ENCODE data around the gene MYO9A. TPM values are rescaled to one million over a fixed set of nuclear protein-coding genes. Genes with fewer than 3 reads are reported as not detected.

MYO9A gene
- total RNA-seq, 1 experiment from 2014 or later = 23.0 TPM

DNA sequence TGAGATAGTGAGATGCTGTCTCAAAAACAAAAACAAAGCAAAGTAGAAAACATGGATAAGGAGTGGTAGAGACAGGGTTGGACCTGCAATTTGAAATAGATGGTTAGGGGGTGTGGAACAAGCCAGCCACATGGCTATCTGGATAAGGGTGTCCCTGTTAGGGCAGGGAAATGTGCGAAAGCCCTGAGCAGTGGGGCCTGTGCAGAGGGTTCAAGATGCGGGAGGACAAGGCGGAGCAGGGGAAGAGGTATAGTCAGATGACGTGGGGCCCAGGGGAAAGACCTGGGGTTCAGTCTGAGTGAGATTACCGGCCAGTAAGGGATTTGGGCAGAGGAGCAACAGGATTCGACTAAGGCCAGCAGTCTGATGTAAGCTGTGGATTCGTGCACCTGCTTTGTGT lies 326.0 kb downstream of the MYO9A start:
- intact Hi-C loops (cut with micrococcal nuclease) = no loop called here
- no peaks in the 10 kb centered on the region for H3K9me2 ChIP-seq (ENCODE audit: insufficient read depth)
- no peak overlapping the region for H2AFZ ChIP-seq (ENCODE audit: low read depth, low read length, poor library complexity, severe bottlenecking)
- no peak overlapping the region for H3K4me3 ChIP-seq (replicated peaks in 1 of 2; ENCODE audit: low read depth in 1 of 2, low read length in 2 of 2)
- no peaks in the 10 kb centered on the region for H3K27me3 ChIP-seq (ENCODE audit: insufficient read depth, low read length)
- BruUV-seq (replicated peaks) = no TSS peak
- H3K27ac ChIP-seq (ENCODE audit: low read depth, low read length) = no peak overlapping the region
- H3K36me3 ChIP-seq (ENCODE audit: control insufficient read depth in 1 of 2, insufficient read depth in 2 of 2, low read length in 2 of 2) = no peaks in the 10 kb centered on the region
- peak overlapping the region; percentile 39; the same call in 1 of the 2 replicates for H3K4me2 ChIP-seq (ENCODE audit: low read length)
- H3K9ac ChIP-seq (ENCODE audit: low read length) = no peak overlapping the region
- peaks cover 30 to 33% of the 10 kb centered on the region in 2 experiments for H3K4me1 ChIP-seq (ENCODE audit: control insufficient read depth in 1 of 2, insufficient read depth in 2 of 2, low read length in 2 of 2)
- no peaks in the 10 kb centered on the region for H3K9me3 ChIP-seq (ENCODE audit: control insufficient read depth in 1 of 2, insufficient read depth in 1 of 2, low read depth in 1 of 2, low read length in 2 of 2)
- H3K79me2 ChIP-seq (ENCODE audit: insufficient read depth, low read length) = no peaks in the 10 kb centered on the region
- no peak for DNase-seq (ENCODE audit: low read depth, low spot score)
- ChIA-PET CTCF (interaction anchor here (3.4 to 4.0 kb wide), 2 partner anchors 12 to 39 kb away, joined by 23 to 28 read pairs; no protein-coding TSS in a partner anchor), POLR2A (no interaction called here), RAD21 (ENCODE audit: low non-redundant PET in 1 of 2, low total read pairs in 2 of 2, uncharacterized antibody in 2 of 2, unreplicated experiment in 2 of 2) (no interaction called here)
- H4K20me1 ChIP-seq (ENCODE audit: insufficient read depth) = no peaks in the 10 kb centered on the region
- no peak for ATAC-seq
- TF ChIP-seq, protein P1, sequence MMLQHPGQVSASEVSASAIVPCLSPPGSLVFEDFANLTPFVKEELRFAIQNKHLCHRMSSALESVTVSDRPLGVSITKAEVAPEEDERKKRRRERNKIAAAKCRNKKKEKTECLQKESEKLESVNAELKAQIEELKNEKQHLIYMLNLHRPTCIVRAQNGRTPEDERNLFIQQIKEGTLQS (IDR thresholded peaks at IDR 0.05) = no peak
- TF ChIP-seq SP1 (IDR thresholded peaks at IDR 0.05; ENCODE audit: low read depth) (no peak), POLR2AphosphoS5 (IDR thresholded peaks at IDR 0.05; ENCODE audit: low read depth, low read length) (no peak)

DNA sequence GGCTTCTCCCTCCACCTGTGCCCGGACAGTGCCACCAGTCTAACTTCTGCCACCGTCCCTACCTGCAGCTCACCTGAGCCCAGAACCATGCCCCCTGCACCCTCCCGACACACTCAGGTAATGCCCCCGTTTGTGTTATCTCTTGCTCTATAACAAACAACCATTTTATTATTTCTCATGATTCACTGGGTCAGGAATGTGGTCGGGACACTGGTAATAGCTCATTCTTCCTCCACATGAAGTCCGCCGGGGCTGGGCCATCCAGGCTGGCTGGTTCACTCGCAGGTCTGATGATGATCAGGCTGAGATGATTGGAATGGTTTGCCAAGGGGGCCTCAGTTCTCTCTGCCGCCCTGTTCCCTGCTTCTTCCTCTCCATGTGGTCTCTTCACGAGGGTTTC lies 327.9 kb downstream of the MYO9A start:
- ChIA-PET POLR2A (interaction anchor here (1.1 kb wide), 1 partner anchor 8 kb away, joined by 4 read pairs; no protein-coding TSS in a partner anchor), RAD21 (ENCODE audit: low non-redundant PET in 1 of 2, low total read pairs in 2 of 2, uncharacterized antibody in 2 of 2, unreplicated experiment in 2 of 2) (no interaction called here), CTCF (interaction anchor here (1.6 to 4.0 kb wide), 3 partner anchors 10 to 46 kb away, joined by 5 to 28 read pairs (median 23); no protein-coding TSS in a partner anchor)
- Histone ChIP-seq H3K9me2 (ENCODE audit: insufficient read depth) (no peaks in the 10 kb centered on the region), H3K4me3 (replicated peaks in 1 of 2; ENCODE audit: low read depth in 1 of 2, low read length in 2 of 2) (no peak overlapping the region), H3K79me2 (ENCODE audit: insufficient read depth, low read length) (no peaks in the 10 kb centered on the region), H3K4me2 (ENCODE audit: low read length) (peak overlapping the region; percentile 59), H3K4me1 (ENCODE audit: control insufficient read depth in 1 of 2, insufficient read depth in 2 of 2, low read length in 2 of 2) (peaks cover 30 to 33% of the 10 kb centered on the region in 2 experiments), H3K27me3 (ENCODE audit: insufficient read depth, low read length) (no peaks in the 10 kb centered on the region), H4K20me1 (ENCODE audit: insufficient read depth) (no peaks in the 10 kb centered on the region), H3K9me3 (ENCODE audit: control insufficient read depth in 1 of 2, insufficient read depth in 1 of 2, low read depth in 1 of 2, low read length in 2 of 2) (no peaks in the 10 kb centered on the region), H3K27ac (ENCODE audit: low read depth, low read length) (peak overlapping the region; percentile 35; the same call in 1 of the 2 replicates), H3K36me3 (ENCODE audit: control insufficient read depth in 1 of 2, insufficient read depth in 2 of 2, low read length in 2 of 2) (no peaks in the 10 kb centered on the region), H2AFZ (ENCODE audit: low read depth, low read length, poor library complexity, severe bottlenecking) (no peak overlapping the region), H3K9ac (ENCODE audit: low read length) (0 out of 2 replicates have a peak overlapping the region, but pooled peaks have one; percentile 20)
- ATAC-seq (peak; percentile 77), DNase-seq (ENCODE audit: low read depth, low spot score) (no peak)
- intact Hi-C loops (cut with micrococcal nuclease) = no loop called here
- BruUV-seq (replicated peaks) = no TSS peak
- TF ChIP-seq, protein P2, sequence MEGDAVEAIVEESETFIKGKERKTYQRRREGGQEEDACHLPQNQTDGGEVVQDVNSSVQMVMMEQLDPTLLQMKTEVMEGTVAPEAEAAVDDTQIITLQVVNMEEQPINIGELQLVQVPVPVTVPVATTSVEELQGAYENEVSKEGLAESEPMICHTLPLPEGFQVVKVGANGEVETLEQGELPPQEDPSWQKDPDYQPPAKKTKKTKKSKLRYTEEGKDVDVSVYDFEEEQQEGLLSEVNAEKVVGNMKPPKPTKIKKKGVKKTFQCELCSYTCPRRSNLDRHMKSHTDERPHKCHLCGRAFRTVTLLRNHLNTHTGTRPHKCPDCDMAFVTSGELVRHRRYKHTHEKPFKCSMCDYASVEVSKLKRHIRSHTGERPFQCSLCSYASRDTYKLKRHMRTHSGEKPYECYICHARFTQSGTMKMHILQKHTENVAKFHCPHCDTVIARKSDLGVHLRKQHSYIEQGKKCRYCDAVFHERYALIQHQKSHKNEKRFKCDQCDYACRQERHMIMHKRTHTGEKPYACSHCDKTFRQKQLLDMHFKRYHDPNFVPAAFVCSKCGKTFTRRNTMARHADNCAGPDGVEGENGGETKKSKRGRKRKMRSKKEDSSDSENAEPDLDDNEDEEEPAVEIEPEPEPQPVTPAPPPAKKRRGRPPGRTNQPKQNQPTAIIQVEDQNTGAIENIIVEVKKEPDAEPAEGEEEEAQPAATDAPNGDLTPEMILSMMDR (IDR thresholded peaks at IDR 0.05 in 2 of 3, conservative IDR thresholded peaks at IDR 0.05 in 1 of 3; ENCODE audit: borderline replicate concordance in 1 of 3, insufficient read depth in 1 of 3, low read depth in 2 of 3, low read length in 2 of 3) = no peak
- TF ChIP-seq JUND (IDR thresholded peaks at IDR 0.05) = peak; percentile 61
- TF ChIP-seq EZH2phosphoT487 (IDR thresholded peaks at IDR 0.05; ENCODE audit: borderline replicate concordance) = no peak
- no peak for TF ChIP-seq EZH2 (IDR thresholded peaks at IDR 0.05)
- TF ChIP-seq RAD21 (IDR thresholded peaks at IDR 0.05; ENCODE audit: low read depth) = no peak
- peak; percentile 47; the same call in 1 of the 2 replicates for TF ChIP-seq SP1 (IDR thresholded peaks at IDR 0.05; ENCODE audit: low read depth)
- peak; percentile 55; the same call in 1 of the 2 replicates for TF ChIP-seq FOSL1 (IDR thresholded peaks at IDR 0.05; ENCODE audit: low read depth)
- TF ChIP-seq, protein P3, sequence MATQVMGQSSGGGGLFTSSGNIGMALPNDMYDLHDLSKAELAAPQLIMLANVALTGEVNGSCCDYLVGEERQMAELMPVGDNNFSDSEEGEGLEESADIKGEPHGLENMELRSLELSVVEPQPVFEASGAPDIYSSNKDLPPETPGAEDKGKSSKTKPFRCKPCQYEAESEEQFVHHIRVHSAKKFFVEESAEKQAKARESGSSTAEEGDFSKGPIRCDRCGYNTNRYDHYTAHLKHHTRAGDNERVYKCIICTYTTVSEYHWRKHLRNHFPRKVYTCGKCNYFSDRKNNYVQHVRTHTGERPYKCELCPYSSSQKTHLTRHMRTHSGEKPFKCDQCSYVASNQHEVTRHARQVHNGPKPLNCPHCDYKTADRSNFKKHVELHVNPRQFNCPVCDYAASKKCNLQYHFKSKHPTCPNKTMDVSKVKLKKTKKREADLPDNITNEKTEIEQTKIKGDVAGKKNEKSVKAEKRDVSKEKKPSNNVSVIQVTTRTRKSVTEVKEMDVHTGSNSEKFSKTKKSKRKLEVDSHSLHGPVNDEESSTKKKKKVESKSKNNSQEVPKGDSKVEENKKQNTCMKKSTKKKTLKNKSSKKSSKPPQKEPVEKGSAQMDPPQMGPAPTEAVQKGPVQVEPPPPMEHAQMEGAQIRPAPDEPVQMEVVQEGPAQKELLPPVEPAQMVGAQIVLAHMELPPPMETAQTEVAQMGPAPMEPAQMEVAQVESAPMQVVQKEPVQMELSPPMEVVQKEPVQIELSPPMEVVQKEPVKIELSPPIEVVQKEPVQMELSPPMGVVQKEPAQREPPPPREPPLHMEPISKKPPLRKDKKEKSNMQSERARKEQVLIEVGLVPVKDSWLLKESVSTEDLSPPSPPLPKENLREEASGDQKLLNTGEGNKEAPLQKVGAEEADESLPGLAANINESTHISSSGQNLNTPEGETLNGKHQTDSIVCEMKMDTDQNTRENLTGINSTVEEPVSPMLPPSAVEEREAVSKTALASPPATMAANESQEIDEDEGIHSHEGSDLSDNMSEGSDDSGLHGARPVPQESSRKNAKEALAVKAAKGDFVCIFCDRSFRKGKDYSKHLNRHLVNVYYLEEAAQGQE (IDR thresholded peaks at IDR 0.05; ENCODE audit: low read depth) = no peak
- TF ChIP-seq ZNF274 (IDR thresholded peaks at IDR 0.05; ENCODE audit: low read depth, low read length) = no peak
